Left ventricle myocardium inferior (tissue), 1 donor: Measurements from ENCODE around the gene LIMCH1. TPM values are rescaled to one million over a fixed set of nuclear protein-coding genes. Genes with fewer than 3 reads are reported as not detected.

Experiments used
- DNase-seq: peaks from one replicate; pipeline ENCODE4 v3.0.0-alpha.2; 2020
- H3K27ac ChIP-seq: fragments of 200-600 bp; replicated peaks from 2 replicates; pipeline ENCODE4 v1.8.0; 2021
- H3K27me3 ChIP-seq: fragments of 200-600 bp; 2 replicates; pipeline ENCODE4 v1.8.0; 2021; ENCODE audit warnings: low read depth
- H3K36me3 ChIP-seq: fragments of 200-600 bp; 2 replicates; pipeline ENCODE4 v1.8.0; 2021
- H3K4me1 ChIP-seq: fragments of 200-600 bp; 2 replicates; pipeline ENCODE4 v1.8.0; 2021
- H3K4me3 ChIP-seq: fragments of 200-600 bp; 2 replicates; pipeline ENCODE4 v1.8.0; 2021; ENCODE audit warnings: mild to moderate bottlenecking, moderate library complexity
- H3K9me3 ChIP-seq: fragments of 200-600 bp; replicated peaks from 2 replicates; pipeline ENCODE4 v1.8.0; 2021
- CTCF ChIP-seq: fragments of 200-600 bp; IDR thresholded peaks from 2 replicates; pipeline ENCODE4 v1.8.0; 2021; ENCODE audit warnings: antibody characterized with exemption, mild to moderate bottlenecking, borderline replicate concordance
- intact Hi-C: fragments of 100-400 bp; cut with micrococcal nuclease; formaldehyde crosslinking; loops from one replicate; pipeline ENCODE4 v1.11.0; 2022
- total RNA-seq: library from RNA; stranded (reverse); fragmentation: NEBNext Ultra II Directional; extraction: Animal tissue kit (Norgen Biotek cat#: 25700); gene quantifications from one replicate; pipeline ENCODE4 v1.2.1, GENCODE V29; 2021
- donor health status: DM: no; HTN: yes; CAD: no; lungs with severe emphysema.

The LIMCH1 gene
- total RNA-seq, 1 donor from 2014 or later, result 382 TPM

DNA sequence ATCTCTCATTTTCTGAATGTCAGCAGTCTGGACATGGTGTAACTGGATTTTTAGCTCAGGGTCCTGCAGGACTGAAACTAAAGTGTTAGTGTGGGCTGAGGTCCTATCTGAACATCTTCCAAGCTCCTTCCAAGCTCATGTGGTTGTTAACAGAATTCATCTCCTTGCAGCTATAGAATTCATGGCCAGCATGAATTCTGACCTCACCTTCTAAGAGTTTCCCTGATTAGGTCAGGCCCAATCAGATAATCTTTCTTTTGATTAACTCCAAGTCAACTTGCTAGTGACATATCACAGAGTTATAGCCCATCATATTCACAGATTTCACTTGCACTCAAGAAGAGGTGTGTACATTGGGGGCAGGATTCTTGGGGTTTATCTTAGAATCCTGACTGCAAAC, 59.5 kb downstream of the LIMCH1 start:
- DNase-seq, result no peak
- intact Hi-C loops, result no loop called here
- no peaks in the 10 kb centered on the region for H3K27me3 ChIP-seq
- no peaks in the 10 kb centered on the region for H3K9me3 ChIP-seq
- no peak overlapping the region for H3K27ac ChIP-seq
- no peak for TF ChIP-seq CTCF
- peaks cover 83% of the 10 kb centered on the region for H3K4me1 ChIP-seq
- H3K4me3 ChIP-seq, result no peak overlapping the region
- H3K36me3 ChIP-seq, result no peaks in the 10 kb centered on the region

DNA sequence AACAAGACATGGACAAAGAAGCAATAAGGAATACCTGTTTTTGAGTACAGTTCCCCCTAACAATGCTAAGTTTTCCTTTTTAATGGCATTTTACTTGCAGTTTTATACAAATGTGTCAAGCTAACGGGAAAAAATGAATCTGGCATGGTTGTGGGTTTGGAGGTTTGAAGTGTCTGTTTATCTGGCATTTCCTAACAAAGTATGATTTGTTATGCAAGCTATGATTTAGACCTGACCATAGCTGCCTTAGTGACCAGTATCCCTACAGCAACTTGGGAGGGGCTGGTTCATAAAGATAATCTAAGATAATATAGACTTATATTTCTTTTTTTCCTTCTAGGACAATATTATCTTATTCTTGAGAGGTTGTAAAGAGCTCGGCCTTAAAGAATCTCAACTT, 60.6 kb downstream of the LIMCH1 start:
- peaks cover 84% of the 10 kb centered on the region for H3K4me1 ChIP-seq

GRCh38 chr4:41599192-41599786, 61.3 kb downstream of the LIMCH1 start:
- H3K4me3 ChIP-seq, result no peak overlapping the region
- no peaks in the 10 kb centered on the region for H3K36me3 ChIP-seq
- H3K27me3 ChIP-seq, result no peaks in the 10 kb centered on the region
- peaks cover 84% of the 10 kb centered on the region for H3K4me1 ChIP-seq
- no peak overlapping the region for H3K27ac ChIP-seq
- intact Hi-C loops, result no loop called here
- TF ChIP-seq CTCF, result no peak
- DNase-seq, result no peak
- H3K9me3 ChIP-seq, result no peaks in the 10 kb centered on the region

More for the DNA sequence above, 60.6 kb downstream of the LIMCH1 start:
- no peak overlapping the region for H3K4me3 ChIP-seq
- no peaks in the 10 kb centered on the region for H3K27me3 ChIP-seq
- no peaks in the 10 kb centered on the region for H3K36me3 ChIP-seq
- no peak for DNase-seq
- intact Hi-C loops, result no loop called here
- TF ChIP-seq CTCF, result no peak
- H3K27ac ChIP-seq, result no peak overlapping the region
- no peaks in the 10 kb centered on the region for H3K9me3 ChIP-seq

DNA sequence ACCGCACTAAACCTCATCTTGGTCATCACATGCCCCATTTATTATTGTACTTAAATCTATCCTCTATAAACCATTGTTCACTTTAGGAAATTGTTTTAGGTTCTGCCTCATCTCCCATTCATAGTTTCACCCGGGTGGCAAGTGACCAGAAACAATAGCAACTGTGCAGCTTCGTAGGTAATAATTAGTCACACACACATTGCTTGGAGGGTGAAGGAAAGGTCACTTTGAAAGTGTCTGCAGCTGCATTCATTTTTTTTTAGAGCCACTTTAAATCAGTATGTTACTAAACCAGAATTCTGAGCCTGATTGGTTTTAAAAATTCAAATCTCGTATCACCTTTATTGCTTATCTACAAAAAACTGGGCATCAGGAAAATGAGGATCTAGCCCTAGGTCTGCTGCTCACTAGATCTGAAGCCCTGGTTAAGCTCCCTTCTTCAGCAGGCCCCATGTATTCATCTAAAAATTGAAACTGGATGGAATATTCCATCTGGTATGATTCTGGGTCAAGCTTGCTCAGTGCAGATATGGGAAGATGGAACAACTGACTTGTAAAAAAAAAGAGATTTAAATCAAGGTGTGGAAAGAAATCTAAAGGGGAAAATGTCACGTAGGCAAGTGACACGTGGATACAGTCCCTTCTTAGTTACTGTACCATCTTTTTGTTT, 62.4 kb downstream of the LIMCH1 start:
- Histone ChIP-seq H3K27ac (no peak overlapping the region), H3K4me3 (no peak overlapping the region), H3K4me1 (peaks cover 75% of the 10 kb centered on the region), H3K36me3 (no peaks in the 10 kb centered on the region), H3K27me3 (no peaks in the 10 kb centered on the region), H3K9me3 (no peaks in the 10 kb centered on the region)
- TF ChIP-seq CTCF, result no peak
- intact Hi-C loops, result no loop called here
- DNase-seq, result no peak

DNA sequence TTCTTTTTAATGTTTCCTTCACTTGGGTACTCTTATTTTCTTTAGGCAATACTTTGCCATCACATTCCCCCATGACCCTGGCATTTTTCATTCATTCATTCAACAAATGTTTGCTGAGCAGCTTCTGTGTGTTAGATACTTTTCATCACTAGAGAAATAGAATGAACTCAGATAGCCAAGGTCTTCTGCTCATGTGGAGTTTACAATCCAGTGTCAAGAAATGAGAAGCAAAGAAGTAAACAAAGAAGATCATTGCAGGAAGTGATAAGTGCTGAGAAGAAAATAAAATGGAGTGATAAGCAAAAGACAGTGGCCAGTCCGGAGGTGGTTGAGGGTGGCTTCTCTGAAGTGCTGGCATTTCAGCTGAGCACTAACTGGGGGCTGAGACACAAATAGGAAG, 63.1 kb downstream of the LIMCH1 start:
- intact Hi-C loops, result no loop called here
- no peaks in the 10 kb centered on the region for H3K9me3 ChIP-seq
- H3K27me3 ChIP-seq, result no peaks in the 10 kb centered on the region
- no peak overlapping the region for H3K27ac ChIP-seq
- peaks cover 75% of the 10 kb centered on the region for H3K4me1 ChIP-seq
- no peak for TF ChIP-seq CTCF
- DNase-seq, result no peak
- H3K36me3 ChIP-seq, result peaks cover 4% of the 10 kb centered on the region
- H3K4me3 ChIP-seq, result no peak overlapping the region
